Testis (tissue), 2 donors: ENCODE results near the gene ITIH3.

Experiments
- POLR2A ChIP-seq: fragments of 450-650 bp; IDR thresholded peaks from one replicate; pipeline ENCODE4 v1.6.1; 2017; ENCODE audit warnings: antibody characterized with exemption, mild to moderate bottlenecking, moderate library complexity
- TF ChIP-seq, protein P1 (sequence below), 3 experiments: fragments of 450-650 bp in 2 of 3; fragments of 200-600 bp in 1 of 3; sonication (generic) in 1 of 3; IDR thresholded peaks; one replicate each; pipeline ENCODE4 v1.5.1; 2016 to 2019; ENCODE audit warnings: antibody characterized with exemption in 3 of 3, mild to moderate bottlenecking in 2 of 3, moderate library complexity in 1 of 3

DNA sequence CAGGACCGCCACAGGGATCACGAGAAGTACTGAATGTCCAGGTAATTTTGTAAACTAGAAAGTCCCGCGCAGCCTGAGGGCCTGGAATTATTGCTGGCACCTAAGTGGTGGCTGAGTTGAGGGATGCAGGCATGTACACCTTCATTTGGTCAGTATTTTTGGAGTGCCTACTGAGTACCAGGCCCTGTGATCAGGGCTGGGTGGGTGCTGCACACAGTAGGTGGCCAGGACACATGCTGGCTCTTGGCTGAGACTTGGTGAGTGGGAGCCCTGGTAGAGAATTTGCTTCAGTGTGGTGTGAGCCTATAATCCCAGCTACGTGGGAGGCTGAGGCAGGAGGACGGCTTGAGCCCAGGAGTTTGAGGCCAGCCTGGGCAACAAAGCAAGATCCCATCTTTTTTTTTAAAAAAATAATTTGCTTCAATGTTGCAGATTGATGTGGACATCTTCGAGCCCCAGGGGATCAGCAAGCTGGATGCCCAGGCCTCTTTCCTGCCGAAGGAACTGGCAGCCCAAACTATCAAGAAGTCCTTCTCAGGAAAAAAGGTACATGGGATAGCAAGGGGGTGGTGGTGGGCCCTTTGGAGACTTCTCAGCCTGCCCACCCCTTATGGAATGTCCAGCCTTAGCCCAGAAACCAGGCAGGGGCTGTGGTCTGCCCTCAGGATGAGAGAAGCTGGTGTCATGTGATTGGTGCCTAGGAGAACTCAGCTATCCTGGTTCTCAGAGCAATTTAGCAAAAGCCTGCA is 14.6 kb upstream of the ITIH3 start:
- TF ChIP-seq, protein P1, sequence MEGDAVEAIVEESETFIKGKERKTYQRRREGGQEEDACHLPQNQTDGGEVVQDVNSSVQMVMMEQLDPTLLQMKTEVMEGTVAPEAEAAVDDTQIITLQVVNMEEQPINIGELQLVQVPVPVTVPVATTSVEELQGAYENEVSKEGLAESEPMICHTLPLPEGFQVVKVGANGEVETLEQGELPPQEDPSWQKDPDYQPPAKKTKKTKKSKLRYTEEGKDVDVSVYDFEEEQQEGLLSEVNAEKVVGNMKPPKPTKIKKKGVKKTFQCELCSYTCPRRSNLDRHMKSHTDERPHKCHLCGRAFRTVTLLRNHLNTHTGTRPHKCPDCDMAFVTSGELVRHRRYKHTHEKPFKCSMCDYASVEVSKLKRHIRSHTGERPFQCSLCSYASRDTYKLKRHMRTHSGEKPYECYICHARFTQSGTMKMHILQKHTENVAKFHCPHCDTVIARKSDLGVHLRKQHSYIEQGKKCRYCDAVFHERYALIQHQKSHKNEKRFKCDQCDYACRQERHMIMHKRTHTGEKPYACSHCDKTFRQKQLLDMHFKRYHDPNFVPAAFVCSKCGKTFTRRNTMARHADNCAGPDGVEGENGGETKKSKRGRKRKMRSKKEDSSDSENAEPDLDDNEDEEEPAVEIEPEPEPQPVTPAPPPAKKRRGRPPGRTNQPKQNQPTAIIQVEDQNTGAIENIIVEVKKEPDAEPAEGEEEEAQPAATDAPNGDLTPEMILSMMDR (IDR thresholded peaks at IDR 0.05), result no peak
- no peak for TF ChIP-seq POLR2A
